Measurements from ENCODE around the gene NME5.
A peak's percentile ranks its signal among the peaks of the same experiment; 100 is the strongest.
"Not testable (repeated sequence)": the region's sequence is repeated elsewhere in the genome, so short reads cannot be mapped to it uniquely, and the experiment has no call there.

Gene NME5

GRCh38 chr5:138078006-138078643 is 61.1 kb downstream of the NME5 start:
- DNase-seq, result no peak

DNA sequence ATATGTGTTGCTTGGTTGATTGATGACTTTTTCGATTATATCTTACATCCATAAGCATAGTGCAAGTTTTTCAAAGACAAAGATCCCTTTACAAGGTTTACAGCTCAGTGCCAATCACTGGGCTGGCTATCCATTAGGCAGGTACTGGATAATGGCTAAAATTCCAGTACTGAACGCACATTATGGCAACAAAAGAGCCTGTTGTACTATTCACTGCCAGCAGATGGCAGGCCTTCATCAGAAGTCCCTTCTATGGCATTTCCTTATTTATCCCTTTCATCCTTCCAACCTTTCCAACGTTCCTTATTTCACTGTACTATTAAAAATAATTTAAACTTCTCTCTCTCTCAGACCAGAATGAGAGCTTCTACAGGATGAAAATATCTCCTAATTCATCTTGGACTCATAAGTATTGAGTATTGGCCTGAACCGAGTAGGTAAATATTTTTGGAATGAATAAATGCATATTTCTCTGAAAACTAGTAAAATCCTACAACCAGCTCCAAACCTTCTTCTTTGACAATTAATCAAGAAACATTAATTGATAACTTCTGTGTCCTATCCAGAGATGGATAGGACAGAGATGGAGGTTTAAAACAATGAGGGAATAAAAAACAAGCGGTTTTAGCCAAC is 62.0 kb downstream of the NME5 start:
- DNase-seq, result peak in 31 of 51 donors; percentile 0 to 73 (median 23)

- DNase-seq, result not testable (repeated sequence)
Observed at GRCh38 chr5:138070026-138070425, 69.2 kb downstream of the NME5 start.

- peak in 46 of 51 donors; percentile 1 to 73 (median 31) for DNase-seq
Observed at GRCh38 chr5:138068742-138069600, 70.3 kb downstream of the NME5 start.

DNA sequence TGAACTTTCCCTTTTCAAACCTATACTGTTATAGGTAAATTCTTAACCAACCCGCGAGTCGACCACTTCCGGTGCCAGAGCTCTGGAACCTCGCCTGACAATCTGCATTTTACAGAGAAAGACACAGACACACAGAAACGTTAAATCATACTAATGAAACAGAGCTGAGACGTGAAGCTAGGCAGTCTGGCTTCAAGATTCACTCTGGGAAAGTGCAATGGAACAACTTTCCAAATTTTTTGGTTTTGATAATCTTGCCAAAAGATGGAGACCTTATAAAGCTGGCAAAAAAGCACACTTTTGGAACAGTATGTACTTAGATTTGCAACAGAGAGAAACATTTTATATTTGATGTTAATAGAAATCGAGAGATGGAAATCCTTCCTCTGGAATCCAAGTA is 71.3 kb downstream of the NME5 start:
- no peak for DNase-seq
